ENCODE results near the gene SOX18. TPM values are rescaled to one million over a fixed set of nuclear protein-coding genes. Genes with fewer than 3 reads are reported as not detected.

SOX18 gene
- polyA plus RNA-seq, 1 donor: 10.8 TPM

DNA sequence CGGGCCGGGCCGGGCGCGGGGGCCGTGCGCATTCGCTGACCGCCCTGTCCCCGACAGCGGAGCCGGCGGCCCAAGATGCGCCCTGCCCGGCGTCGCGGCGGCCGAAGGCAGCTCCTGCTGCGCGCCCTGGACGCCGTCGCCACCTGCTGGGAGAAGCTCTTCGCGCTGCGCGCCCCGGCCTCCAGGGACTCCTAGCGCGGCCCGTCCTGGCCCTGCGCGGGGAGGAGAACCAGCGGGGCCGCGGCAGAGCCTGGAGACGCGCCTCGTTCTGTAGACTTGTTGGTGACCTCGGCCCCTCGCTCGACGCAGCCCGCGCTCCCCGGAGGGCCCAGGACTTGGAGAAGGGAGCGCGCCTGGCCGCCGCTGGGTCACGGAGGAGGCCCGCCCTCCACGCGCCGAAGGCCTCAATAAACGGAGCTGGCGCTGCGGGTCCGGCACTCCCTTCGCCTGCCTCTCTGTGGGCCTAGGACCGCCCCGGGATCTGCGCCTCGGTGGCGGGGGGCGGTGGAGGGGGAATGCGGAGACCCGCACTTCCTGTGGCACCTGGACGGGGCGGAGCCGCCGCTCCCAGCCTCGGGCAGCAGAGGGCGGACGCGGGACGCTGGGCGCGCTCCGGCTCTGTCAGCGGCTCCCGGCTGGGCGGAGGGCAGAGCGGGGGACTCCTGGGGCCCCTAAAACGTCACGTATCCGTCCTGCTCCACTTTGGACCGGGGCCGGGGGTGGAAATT is 10.7 kb downstream of the SOX18 start:
- DNase-seq (ENCODE audit: low read depth): no peak

DNA sequence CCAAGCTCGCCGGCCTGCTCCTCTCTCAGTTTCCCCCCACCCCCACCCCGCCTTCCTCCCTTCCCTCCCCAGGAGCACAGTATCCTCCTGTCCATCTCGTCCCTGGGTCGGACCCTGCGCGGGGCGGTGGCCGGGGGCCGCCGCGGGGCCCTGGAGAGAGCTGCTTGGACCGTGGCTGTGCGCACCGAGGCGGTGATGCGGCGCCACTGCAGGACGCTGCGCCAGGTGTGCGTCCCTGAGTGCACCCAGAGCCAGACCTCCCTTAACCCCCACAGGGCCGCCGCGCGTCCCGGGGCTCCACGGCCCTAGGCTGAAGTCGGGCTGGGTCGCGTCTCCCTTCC is 11.2 kb downstream of the SOX18 start:
- no peak for DNase-seq (ENCODE audit: low read depth)

DNA sequence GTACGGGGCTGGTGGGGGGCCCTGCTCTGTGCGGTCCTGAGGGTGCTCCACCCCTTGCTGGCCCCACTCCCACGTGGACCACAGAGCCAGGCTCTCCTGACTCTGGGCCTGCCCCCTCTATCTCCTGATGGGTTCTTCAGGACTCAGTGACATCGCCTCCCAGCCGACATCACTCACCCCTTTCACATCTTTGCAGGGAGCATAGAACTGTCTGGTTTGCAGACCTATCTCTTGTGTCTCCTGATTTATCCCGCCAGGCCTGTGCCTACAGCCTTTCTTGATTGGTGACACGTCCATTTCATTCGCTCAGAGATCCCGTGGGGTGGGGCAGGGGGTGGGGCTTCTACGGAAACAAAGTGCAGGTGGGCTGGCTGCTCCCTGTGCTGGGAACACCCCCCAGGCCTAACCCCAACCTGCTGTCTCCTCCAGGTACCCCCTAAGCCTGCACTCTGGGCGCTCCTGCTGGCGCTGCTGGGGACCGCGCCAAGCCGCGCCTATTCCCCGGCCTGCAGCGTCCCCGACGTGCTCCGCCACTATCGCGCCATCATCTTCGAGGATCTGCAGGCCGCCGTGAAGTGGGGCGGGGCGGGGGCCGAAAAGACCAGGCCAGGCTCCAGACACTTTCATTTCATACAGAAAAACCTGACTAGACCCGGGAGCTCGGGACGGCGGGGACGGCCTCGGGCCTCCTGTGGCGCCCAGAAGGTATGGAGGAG is 11.8 kb downstream of the SOX18 start:
- no peak for DNase-seq (ENCODE audit: low read depth)

DNA sequence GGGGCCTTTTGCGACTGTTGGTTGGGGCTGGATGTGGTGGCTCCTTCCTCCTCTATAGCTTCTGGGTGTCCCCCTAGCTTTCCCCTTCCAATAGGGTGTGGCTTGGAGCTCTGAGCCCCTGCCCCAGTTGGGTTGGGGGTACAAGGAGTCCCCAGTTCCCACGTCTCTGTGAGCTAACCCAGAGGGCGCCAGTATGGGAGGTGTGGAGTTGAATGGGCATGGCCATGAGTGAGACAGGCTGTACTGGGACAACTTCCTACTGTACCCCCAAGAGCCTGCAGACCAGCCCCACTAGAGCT is 12.3 kb downstream of the SOX18 start:
- no peak for DNase-seq (ENCODE audit: low read depth)

DNA sequence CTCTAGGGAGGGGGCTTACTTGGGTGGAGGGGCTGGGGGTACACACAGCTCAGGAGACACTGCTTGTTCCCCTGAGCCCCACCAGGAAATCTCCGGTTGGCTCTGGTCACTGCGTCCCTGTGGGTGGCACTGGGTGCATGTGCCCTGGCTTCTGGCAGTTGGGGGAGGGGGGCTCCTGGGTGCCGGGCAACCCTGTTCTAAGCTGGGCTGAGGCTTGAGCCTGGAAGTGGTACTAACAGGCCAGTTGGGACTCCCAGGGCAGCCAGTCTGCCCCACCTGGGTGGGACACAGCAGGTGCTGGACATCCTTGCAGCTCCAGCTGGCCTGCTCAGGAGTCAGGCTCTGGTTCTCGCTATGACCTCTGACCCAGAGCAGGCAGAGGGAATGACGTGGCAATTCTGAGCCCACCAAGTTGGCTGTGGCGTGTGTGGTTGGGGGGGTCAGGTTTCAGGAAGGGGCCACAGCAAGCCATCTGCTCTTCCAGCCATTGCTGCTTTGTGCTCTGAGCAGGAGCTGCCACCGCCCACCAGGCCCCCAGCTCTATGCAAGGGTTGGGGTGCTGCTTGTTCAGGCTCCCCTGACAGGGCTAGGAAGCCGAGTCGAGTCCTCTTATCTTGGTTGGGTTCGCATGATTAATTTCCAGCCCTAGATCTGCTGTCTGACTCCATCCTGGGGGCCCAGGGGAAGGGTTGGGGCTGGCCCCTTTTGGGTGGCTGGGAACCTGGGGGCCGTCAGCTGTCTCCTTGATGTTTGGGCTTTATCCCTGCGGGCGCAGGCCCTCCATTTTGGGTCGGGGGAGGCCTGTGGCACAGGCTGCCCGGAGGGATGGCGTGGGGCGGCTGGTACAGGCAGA is 12.9 kb downstream of the SOX18 start:
- no peak for DNase-seq (ENCODE audit: low read depth)

DNA sequence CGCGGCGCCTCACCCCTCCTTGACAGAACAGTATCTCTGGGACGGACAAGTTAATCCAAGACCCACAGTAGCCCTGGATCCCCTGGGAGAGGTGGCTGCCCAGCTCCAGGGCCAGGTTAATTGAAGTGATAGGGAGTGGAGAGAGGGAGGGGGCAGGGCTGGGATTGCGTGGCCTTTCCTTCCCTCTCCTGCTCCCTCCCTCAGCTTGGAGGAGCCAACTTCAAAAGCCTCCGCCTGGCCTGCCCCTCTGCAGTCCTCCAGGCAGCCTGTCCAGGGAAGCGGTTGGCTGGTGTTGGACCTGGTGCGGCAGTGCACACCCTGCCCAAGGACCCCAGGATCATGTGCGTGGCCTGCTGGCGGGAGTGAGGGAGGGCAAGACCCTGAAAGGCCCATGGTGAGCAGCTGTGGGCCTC is 13.5 kb downstream of the SOX18 start, which contains the start of gene C20orf204:
TSS of gene C20orf204 (plus strand) at position 250 of the 413 bp plus-strand sequence. CDS start at position 392, 142 bp downstream.
- DNase-seq (ENCODE audit: low read depth): no peak

DNA sequence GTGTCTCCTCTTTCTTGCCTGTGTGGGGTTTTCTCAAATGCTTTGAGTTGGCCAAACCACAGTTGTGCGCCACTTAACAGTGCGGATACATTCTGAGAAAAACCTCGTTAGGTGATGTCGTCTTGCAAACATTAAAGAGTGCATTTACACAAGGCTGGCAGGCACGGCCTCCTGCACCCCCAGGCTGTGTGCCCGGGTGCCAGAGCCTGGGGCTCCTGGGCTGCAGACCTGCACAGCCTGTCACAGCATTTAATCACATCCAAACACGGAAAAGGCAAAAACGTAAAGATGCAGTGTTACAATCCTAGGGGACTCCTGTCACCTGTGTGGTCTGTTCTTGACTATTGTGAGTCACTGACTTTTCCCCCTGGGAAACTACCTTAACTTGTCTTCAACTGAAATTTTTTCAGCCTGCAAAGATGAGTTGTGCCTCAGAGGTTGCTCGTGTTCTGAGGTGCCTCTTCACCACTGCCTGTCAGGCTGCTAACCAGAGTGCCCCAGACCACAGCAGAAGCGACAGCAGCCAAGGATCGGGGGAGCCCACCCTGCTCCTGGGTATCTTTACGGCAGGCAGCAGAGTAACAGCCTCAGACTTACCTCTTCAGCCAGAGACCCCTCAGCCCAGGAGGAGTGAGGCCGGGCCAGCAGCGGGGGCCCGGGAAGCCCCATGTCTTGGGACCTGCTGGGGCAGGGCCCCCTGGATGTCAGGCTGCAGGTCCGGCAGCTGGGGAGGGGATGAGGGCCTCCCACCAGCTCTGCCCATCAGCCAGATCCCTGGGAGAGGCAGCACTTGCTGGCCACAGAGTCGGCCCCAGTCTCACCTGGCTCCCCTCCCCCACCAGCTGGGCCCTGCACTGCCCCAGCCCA is 14.1 kb downstream of the SOX18 start:
- DNase-seq (ENCODE audit: low read depth): no peak

DNA sequence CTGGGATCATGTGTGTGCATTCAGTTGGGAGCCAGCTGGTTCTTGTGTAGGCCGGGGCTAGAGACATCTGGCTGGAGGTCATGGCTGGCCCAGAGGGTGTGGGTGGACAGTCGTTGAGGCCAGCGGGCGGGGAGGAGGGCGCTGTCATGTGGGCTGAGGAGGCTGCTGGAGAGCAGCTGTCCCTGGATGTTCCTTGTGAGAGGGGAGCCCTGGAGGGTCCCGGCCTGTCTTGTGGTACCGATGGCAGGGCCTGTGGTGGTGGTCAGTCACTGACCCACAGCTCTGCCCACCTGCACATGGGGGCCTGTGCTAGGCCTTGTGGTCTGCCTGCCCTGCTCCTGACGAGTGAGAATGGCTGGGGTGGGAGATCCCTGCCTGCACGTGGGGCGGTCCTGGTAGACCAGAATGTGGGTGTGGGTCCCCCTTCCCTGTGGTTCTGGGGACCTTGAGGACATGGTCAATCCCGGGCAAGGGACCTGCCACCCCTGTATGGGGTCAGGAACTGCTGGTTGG is 15.4 kb downstream of the SOX18 start:
- no peak for DNase-seq (ENCODE audit: low read depth)

DNA sequence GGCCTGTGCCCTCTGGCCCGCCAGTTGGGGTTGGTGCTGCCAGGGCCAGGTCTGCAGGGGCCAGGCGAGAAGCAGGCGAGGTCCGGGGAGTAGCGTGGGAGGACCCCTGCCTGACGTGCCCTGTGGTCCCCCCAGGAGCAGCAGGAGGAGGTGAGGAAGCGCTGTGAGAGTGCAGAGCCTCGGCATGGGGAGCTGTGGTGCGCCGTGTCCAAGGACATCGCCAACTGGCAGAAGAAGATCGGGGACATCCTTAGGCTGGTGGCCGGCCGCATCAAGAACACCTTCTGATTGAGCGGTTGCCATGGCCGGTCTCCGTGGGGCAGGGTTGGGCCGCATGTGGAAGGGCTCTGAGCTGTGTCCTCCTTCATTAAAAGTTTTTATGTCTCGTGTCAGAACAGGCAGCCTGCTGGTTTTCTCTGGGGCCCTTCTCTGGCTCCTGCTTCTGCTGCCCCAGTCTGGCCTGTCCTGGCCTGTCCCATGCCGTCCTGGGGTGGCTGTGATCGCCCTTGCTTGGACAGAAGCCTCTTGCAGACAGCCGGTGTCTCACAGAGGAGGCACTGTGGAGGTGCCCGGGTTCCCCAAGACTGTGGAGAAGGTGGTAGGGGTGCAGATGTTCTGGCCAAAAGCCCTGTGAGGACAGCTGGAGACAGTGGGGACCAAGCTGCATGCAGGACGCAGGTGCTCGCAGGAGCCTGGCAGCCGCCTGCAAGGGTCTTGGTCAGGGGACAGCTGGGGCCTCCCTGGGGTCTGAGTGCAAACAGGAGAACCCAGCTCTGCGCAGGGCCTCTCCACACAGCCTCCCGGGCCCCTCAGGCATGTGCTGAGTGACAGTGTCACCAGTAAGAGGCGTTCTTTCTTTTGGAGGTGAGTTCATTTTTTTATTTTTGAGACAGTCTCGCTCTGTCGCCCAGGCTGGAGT is 16.5 kb downstream of the SOX18 start:
- no peak for DNase-seq (ENCODE audit: low read depth)

DNA sequence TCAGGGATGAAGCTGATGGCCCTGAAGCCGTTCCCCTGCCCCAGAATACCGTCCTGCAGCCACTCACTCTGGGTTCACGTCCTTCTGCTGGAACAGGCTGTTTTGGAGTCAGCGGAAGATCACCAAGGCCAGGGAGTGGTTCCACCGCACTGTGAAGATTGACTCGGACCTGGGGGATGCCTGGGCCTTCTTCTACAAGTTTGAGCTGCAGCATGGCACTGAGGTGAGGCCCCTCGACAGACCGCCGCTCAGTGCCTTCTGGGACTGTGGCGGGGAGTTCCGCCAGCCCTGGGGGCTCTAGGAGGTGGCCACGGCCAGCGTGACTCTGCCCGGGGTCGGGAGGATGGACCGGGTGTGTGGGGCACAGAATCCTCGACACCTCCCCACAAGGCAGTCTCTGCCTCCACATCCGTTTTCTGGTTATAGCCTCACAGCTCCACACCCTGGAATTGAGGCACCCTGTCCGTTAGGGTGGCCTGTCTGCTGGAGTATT is 17.6 kb downstream of the SOX18 start:
- DNase-seq (ENCODE audit: low read depth): no peak

DNA sequence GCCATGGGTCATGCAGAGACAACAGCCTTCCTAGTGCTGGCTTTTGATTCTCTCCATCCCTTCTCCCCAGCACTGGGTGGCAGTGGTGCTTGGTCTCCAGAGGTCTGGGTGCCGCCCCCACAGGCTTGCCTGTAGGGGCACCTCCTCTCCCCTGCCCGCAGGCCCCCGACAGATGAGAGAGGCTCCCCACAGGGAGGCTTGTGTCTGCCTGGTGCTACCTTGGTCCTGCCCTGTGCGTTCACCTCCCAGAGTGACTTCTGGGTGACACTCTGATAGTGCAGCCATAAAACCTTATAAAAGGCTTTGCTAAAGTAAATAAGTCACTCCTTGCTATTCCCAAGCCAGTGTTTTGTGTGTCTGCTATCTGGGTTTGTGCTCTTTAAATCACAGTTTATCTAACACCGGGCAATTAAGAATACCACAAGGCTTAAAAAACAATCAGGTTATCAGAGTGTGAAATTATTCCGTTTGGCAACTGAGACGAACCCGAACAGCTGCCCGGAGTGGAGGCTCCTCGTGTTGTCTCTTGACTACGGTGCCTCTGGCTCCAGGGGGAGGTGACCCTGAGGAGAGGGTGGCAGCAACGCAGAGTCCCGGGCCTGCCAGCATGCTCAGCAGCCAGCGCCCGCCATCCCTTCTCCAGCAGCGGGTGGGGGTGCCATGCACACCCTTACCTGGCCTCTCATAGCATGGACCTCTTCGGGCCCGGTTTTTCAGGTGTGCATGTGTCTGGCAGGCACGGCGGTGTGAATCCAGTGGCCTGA is 18.9 kb downstream of the SOX18 start:
- DNase-seq (ENCODE audit: low read depth): no peak

DNA sequence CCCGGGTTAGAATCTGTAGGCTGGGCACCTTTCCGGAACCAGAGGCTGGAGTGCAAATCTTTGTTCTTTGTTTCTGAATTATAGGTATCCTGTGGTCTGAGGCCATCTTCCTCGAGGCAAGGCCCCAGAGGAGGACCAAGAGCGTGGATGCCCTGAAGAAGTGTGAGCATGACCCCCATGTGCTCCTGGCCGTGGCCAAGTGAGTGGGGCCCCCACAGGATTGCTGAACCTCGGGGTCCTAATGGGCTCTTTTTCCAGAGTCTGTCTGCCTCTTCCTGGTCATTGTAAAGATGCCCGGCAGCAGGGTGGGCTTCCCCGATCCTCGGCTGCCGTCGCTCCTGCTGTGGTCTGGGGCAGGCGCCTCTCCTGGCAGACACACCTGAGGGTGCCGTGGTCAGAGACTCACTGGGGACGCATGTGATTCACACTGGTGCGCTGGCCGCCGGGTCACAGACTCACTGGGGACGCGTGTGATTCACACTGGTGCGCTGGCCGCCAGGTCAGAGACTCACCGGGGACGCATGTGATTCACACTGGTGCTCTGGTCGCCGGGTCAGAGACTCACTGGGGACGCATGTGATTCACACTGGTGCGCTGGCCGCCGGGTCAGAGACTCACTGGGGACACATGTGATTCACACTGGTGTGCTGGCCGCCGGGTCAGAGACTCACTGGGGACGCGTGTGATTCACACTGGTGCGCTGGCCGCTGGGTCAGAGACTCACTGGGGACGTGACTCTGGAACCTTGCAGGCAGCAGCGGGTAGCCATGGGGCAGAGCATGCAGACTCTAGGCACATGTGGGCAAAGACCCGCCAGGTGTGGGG is 19.9 kb downstream of the SOX18 start:
- no peak for DNase-seq (ENCODE audit: low read depth)

DNA sequence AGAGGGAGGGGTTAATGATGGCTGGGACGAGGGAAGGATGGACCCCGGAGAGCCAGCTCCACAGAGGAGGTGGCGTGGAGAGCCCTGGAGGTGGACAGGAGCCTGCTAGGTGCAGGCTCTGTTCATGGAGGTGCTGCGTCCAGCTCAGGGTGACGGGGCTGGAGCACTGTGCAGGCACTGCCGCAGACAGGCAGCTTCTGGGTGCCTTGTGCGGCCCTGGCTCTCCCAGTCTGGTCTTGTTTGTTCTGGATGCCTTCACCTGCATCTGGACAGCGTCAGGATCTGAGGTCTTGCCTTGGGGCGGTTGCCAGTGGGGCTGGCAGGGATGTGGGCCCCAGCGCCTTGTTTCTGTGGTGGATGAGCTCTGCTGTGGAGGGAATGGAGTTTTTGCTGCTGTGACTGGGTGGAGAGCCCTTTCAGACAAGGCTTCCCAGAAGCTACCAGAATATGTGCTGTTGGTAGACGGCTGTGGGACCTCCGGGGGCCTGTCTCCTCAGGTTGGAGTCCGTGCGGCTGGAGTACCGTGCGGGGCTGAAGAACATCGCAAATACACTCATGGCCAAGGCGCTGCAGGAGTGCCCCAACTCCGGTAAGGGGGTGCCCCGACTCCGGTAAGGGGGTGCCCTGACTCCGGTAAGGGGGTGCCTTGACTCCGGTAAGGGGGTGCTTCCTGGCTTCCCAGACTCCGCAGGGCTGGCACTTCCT is 21.3 kb downstream of the SOX18 start:
- DNase-seq (ENCODE audit: low read depth): no peak

DNA sequence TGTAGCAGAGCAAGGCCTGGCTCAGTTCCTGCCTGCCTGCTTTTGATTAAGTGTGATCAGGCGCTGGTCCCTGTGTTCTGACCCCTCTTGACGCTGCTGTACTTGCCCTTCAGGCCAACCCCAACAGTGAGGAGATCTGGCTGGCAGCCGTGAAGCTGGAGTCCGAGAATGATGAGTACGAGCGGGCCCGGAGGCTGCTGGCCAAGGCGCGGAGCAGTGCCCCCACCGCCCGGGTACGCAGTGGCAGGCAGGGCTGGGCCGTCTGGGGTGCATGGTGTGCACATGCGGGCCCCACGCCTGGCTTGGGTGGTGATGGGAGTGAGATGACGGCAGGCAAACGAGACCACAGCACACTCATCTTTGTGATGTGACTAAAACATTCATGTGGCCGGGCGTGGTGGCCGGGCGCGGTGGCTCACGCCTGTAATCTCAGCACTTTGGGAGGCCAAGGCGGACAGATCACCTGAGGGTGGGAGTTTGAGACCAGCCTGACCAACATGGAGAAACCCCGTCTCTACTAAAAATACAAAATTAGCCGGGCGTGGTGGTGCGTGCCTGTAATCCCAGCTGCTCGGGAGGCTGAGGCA is 23.5 kb downstream of the SOX18 start:
- no peak for DNase-seq (ENCODE audit: low read depth)

DNA sequence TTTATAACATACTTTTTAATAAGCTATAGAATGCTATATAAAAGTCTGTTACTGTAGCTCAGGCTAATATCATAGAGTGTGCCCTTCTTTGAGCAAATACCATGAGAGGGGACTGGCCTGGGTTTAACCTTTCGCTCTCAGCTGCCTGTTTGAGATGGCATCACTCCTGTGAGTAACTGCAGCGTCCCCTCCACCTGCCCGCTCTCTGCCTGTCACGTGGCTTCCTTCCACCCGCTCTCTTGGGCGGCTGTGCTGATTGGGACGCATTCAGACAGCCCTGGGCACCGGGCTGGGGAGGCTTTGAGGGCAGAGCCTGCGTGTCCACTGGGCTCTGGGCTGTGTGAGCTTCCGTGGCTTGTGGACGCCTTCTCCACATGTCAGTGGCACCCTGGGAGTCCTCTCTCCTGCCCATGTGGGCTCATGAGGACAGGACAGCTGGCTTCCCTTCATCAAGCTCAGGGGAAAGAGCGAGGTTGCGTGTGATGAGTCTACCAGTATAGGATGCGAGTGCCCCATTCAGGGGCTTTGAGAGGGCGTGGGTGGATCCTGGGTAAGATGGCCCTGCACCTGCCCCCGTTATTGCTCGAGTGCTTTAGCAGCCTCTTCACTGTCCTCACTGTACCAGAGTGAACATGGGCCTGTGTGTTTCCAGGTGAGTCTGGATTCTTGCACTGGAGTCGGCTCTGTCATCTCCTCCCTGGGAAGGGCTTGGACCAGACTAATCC is 24.2 kb downstream of the SOX18 start:
- DNase-seq (ENCODE audit: low read depth): no peak

DNA sequence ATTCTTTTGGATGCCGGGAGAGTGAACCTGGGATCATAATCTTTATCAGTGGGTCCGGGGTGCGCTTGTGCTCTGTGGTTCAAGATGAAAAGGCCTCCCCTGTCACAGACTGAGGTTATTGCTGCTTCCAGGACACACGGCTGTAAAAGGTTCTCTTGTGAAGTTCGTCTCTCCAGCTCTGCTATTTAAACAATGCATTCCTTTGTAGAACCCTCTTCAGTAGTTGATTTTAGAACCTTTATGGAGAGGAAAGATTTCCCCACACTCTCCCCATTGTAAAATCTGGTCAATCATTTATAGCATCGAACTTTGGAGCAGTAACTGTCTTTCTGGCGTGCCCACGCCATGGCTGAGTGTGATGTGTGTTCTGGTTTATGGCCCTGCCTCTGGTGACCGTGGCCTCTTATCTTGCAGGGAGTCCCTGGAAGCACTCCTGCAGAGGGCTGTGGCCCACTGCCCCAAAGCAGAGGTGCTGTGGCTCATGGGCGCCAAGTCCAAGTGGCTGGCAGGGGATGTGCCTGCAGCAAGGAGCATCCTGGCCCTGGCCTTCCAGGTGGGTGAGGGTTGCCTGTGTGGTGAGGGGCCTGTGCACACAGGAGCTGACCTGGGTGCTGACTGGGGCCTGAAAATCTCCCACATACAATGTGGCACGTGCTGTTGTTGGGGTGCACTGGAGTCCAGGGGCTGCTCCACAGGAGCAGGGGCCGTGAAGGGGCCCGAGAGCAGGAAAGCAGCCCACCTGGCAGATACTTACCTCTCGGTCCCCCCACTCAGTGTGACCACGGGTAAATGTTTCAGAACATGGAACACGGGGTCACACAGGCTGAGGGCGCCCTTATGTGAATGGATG is 25.1 kb downstream of the SOX18 start:
- no peak for DNase-seq (ENCODE audit: low read depth)
